ENCODE measurements around the gene SMIM24.

DNA sequence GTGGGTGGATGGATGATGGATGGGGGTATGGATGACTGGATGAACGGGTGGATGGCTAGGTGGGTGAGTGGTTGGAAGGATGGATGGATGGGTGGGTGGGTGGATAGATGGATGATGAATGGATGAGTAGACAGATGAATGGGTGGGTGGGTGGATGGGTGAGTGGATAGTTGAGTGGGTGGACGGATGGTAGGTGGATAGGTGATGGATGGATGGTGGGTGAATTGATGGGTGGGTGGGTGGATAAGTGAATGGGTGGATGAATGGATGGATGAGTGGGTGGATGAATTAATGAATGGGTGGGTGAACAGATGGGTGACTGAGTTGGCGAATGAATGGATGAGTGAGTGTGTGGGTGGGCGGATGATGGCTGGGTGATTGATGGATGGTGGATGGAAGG lies 4.9 kb downstream of the SMIM24 start:
- TF ChIP-seq, protein P1, sequence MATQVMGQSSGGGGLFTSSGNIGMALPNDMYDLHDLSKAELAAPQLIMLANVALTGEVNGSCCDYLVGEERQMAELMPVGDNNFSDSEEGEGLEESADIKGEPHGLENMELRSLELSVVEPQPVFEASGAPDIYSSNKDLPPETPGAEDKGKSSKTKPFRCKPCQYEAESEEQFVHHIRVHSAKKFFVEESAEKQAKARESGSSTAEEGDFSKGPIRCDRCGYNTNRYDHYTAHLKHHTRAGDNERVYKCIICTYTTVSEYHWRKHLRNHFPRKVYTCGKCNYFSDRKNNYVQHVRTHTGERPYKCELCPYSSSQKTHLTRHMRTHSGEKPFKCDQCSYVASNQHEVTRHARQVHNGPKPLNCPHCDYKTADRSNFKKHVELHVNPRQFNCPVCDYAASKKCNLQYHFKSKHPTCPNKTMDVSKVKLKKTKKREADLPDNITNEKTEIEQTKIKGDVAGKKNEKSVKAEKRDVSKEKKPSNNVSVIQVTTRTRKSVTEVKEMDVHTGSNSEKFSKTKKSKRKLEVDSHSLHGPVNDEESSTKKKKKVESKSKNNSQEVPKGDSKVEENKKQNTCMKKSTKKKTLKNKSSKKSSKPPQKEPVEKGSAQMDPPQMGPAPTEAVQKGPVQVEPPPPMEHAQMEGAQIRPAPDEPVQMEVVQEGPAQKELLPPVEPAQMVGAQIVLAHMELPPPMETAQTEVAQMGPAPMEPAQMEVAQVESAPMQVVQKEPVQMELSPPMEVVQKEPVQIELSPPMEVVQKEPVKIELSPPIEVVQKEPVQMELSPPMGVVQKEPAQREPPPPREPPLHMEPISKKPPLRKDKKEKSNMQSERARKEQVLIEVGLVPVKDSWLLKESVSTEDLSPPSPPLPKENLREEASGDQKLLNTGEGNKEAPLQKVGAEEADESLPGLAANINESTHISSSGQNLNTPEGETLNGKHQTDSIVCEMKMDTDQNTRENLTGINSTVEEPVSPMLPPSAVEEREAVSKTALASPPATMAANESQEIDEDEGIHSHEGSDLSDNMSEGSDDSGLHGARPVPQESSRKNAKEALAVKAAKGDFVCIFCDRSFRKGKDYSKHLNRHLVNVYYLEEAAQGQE (IDR thresholded peaks at IDR 0.05; ENCODE audit: borderline replicate concordance), result no peak
- TF ChIP-seq, protein P1 (CRISPR knock-in tag; IDR thresholded peaks at IDR 0.05; ENCODE audit: low read depth), result no peak
- TF ChIP-seq POLR2AphosphoS2 (IDR thresholded peaks at IDR 0.05; ENCODE audit: low read length) (no peak), BCL6 (CRISPR knock-in tag; IDR thresholded peaks at IDR 0.05) (no peak), TRIM24 (IDR thresholded peaks at IDR 0.05) (no peak), CHD1 (IDR thresholded peaks at IDR 0.05; ENCODE audit: low read length) (no peak), ZNF274 (IDR thresholded peaks at IDR 0.05; ENCODE audit: borderline replicate concordance, low read depth, low read length) (no peak), NFIC (IDR thresholded peaks at IDR 0.05) (no peak), FOXK1 (CRISPR knock-in tag; IDR thresholded peaks at IDR 0.05; ENCODE audit: borderline replicate concordance) (no peak), ZNF23 (CRISPR knock-in tag; IDR thresholded peaks at IDR 0.05) (no peak), TAL1 (IDR thresholded peaks at IDR 0.05) (no peak)
- TF ChIP-seq, protein P2, sequence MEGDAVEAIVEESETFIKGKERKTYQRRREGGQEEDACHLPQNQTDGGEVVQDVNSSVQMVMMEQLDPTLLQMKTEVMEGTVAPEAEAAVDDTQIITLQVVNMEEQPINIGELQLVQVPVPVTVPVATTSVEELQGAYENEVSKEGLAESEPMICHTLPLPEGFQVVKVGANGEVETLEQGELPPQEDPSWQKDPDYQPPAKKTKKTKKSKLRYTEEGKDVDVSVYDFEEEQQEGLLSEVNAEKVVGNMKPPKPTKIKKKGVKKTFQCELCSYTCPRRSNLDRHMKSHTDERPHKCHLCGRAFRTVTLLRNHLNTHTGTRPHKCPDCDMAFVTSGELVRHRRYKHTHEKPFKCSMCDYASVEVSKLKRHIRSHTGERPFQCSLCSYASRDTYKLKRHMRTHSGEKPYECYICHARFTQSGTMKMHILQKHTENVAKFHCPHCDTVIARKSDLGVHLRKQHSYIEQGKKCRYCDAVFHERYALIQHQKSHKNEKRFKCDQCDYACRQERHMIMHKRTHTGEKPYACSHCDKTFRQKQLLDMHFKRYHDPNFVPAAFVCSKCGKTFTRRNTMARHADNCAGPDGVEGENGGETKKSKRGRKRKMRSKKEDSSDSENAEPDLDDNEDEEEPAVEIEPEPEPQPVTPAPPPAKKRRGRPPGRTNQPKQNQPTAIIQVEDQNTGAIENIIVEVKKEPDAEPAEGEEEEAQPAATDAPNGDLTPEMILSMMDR (IDR thresholded peaks at IDR 0.05 in 2 of 3, conservative IDR thresholded peaks at IDR 0.05 in 1 of 3; ENCODE audit: insufficient read depth in 2 of 3, low read depth in 1 of 3, low read length in 3 of 3), result no peak
- TF ChIP-seq, protein P3, sequence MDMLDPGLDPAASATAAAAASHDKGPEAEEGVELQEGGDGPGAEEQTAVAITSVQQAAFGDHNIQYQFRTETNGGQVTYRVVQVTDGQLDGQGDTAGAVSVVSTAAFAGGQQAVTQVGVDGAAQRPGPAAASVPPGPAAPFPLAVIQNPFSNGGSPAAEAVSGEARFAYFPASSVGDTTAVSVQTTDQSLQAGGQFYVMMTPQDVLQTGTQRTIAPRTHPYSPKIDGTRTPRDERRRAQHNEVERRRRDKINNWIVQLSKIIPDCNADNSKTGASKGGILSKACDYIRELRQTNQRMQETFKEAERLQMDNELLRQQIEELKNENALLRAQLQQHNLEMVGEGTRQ (CRISPR knock-in tag; IDR thresholded peaks at IDR 0.05), result no peak
- TF ChIP-seq, protein P4, sequence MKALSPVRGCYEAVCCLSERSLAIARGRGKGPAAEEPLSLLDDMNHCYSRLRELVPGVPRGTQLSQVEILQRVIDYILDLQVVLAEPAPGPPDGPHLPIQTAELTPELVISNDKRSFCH (CRISPR knock-in tag; IDR thresholded peaks at IDR 0.05), result no peak
- TF ChIP-seq, protein P4 (tag; IDR thresholded peaks at IDR 0.05), result no peak
